KOPT-K1 (cell line): ENCODE data around the gene TAF3.

Source experiments
- H3K27ac ChIP-seq: fragments of 200-600 bp; sonication (generic); 2 replicates; pipeline ENCODE4 v1.5.1; 2016; ENCODE audit warnings: antibody characterized with exemption, mild to moderate bottlenecking, low read depth, low read length; ENCODE audit not compliant: poor library complexity, severe bottlenecking
- H3K36me3 ChIP-seq: fragments of 200-600 bp; sonication (generic); 2 replicates; pipeline ENCODE4 v1.5.1; 2017; ENCODE audit warnings: antibody characterized with exemption, mild to moderate bottlenecking, low read length, moderate library complexity; ENCODE audit not compliant: insufficient read depth
- H3K9me3 ChIP-seq: fragments of 200-600 bp; sonication (generic); 2 replicates; pipeline ENCODE4 v1.5.1; 2017; ENCODE audit warnings: antibody characterized with exemption, low read length, mild to moderate bottlenecking; ENCODE audit not compliant: insufficient read depth, poor library complexity, severe bottlenecking

The TAF3 gene

GRCh38 chr10:7922707-7923106, 104.4 kb downstream of the TAF3 start:
- no peak overlapping the region for H3K27ac ChIP-seq
- H3K36me3 ChIP-seq, result no peaks in the 10 kb centered on the region
- no peaks in the 10 kb centered on the region for H3K9me3 ChIP-seq

GRCh38 chr10:7928536-7928935, 110.2 kb downstream of the TAF3 start:
- Histone ChIP-seq H3K27ac (no peak overlapping the region), H3K9me3 (no peaks in the 10 kb centered on the region), H3K36me3 (no peaks in the 10 kb centered on the region)

GRCh38 chr10:7932301-7933036, 114.2 kb downstream of the TAF3 start:
- H3K9me3 ChIP-seq, result peaks cover 22% of the 10 kb centered on the region
- H3K36me3 ChIP-seq, result no peaks in the 10 kb centered on the region
- H3K27ac ChIP-seq, result no peak overlapping the region

- Histone ChIP-seq H3K27ac (no peak overlapping the region), H3K36me3 (no peaks in the 10 kb centered on the region), H3K9me3 (peaks cover 26% of the 10 kb centered on the region)
Observed at GRCh38 chr10:7933262-7933661, 115.0 kb downstream of the TAF3 start.

- no peak overlapping the region for H3K27ac ChIP-seq
- peaks cover 26% of the 10 kb centered on the region for H3K9me3 ChIP-seq
- H3K36me3 ChIP-seq, result no peaks in the 10 kb centered on the region
Observed at GRCh38 chr10:7933757-7934156, 115.5 kb downstream of the TAF3 start.

- Histone ChIP-seq H3K9me3 (peaks cover 33% of the 10 kb centered on the region), H3K36me3 (no peaks in the 10 kb centered on the region), H3K27ac (no peak overlapping the region)
Observed at GRCh38 chr10:7937315-7937945, 119.1 kb downstream of the TAF3 start.

- peaks cover 20% of the 10 kb centered on the region for H3K9me3 ChIP-seq
- H3K36me3 ChIP-seq, result no peaks in the 10 kb centered on the region
- H3K27ac ChIP-seq, result no peak overlapping the region
Observed at GRCh38 chr10:7941576-7941975, 123.3 kb downstream of the TAF3 start.

GRCh38 chr10:7942316-7942715, 124.0 kb downstream of the TAF3 start:
- H3K9me3 ChIP-seq, result peaks cover 13% of the 10 kb centered on the region
- no peaks in the 10 kb centered on the region for H3K36me3 ChIP-seq
- H3K27ac ChIP-seq, result no peak overlapping the region

GRCh38 chr10:7942859-7943258, 124.6 kb downstream of the TAF3 start:
- no peaks in the 10 kb centered on the region for H3K36me3 ChIP-seq
- peaks cover 8% of the 10 kb centered on the region for H3K9me3 ChIP-seq
- no peak overlapping the region for H3K27ac ChIP-seq

- no peak overlapping the region for H3K27ac ChIP-seq
- no peaks in the 10 kb centered on the region for H3K36me3 ChIP-seq
- peaks cover 5% of the 10 kb centered on the region for H3K9me3 ChIP-seq
Observed at GRCh38 chr10:7944215-7944480, 125.8 kb downstream of the TAF3 start.

- Histone ChIP-seq H3K27ac (no peak overlapping the region), H3K36me3 (no peaks in the 10 kb centered on the region), H3K9me3 (peaks cover 1% of the 10 kb centered on the region)
Observed at GRCh38 chr10:7944537-7944936, 126.2 kb downstream of the TAF3 start.

- H3K27ac ChIP-seq, result no peak overlapping the region
- no peaks in the 10 kb centered on the region for H3K36me3 ChIP-seq
- H3K9me3 ChIP-seq, result no peaks in the 10 kb centered on the region
Observed at GRCh38 chr10:7945034-7945433, 126.7 kb downstream of the TAF3 start.

GRCh38 chr10:7945469-7946187, 127.3 kb downstream of the TAF3 start:
- no peaks in the 10 kb centered on the region for H3K9me3 ChIP-seq
- no peak overlapping the region for H3K27ac ChIP-seq
- no peaks in the 10 kb centered on the region for H3K36me3 ChIP-seq

GRCh38 chr10:7948371-7949000, 130.2 kb downstream of the TAF3 start:
- no peak overlapping the region for H3K27ac ChIP-seq
- H3K9me3 ChIP-seq, result no peaks in the 10 kb centered on the region
- no peaks in the 10 kb centered on the region for H3K36me3 ChIP-seq
